ENCODE data around the gene MRPS18A.
"Not testable (repeated sequence)": the region's sequence is repeated elsewhere in the genome, so short reads cannot be mapped to it uniquely, and the experiment has no call there.

The MRPS18A gene

GRCh38 chr6:43635387-43636307 is 51.9 kb downstream of the MRPS18A start, which contains the start of gene MAD2L1BP:
MAD2L1BP (plus strand) TSS chr6:43635840; CDS start chr6:43635876, 36 bp downstream.
- DNase-seq (ENCODE audit: low read depth in 2 of 2): peak; percentile 54 to 60

GRCh38 chr6:43634702-43635303 is 52.8 kb downstream of the MRPS18A start:
- no peak for DNase-seq (ENCODE audit: low read depth in 2 of 2)

GRCh38 chr6:43633002-43633401 is 54.6 kb downstream of the MRPS18A start:
- DNase-seq (ENCODE audit: low read depth in 2 of 2): not testable (repeated sequence)

GRCh38 chr6:43630980-43631619 is 56.5 kb downstream of the MRPS18A start:
- DNase-seq (ENCODE audit: low read depth in 2 of 2): no peak

GRCh38 chr6:43629505-43630300 is 57.9 kb downstream of the MRPS18A start:
- DNase-seq (ENCODE audit: low read depth in 2 of 2): peak; percentile 58 to 63

GRCh38 chr6:43629104-43629504 is 58.5 kb downstream of the MRPS18A start, which contains the start of gene GTPBP2:
GTPBP2 (minus strand) TSS chr6:43629264; CDS start chr6:43629162, 102 bp downstream.
- DNase-seq (ENCODE audit: low read depth in 2 of 2): peak; percentile 82 to 87

- DNase-seq (ENCODE audit: low read depth in 2 of 2): peak in 1 of 2 donors; percentile 21
These were observed 59.0 kb downstream of the MRPS18A start for GRCh38 chr6:43628393-43629103.

- DNase-seq (ENCODE audit: low read depth in 2 of 2): no peak
These were observed 60.4 kb downstream of the MRPS18A start for GRCh38 chr6:43627008-43627825.

- DNase-seq (ENCODE audit: low read depth in 2 of 2): no peak
These were observed 62.1 kb downstream of the MRPS18A start for GRCh38 chr6:43625393-43625992.

- no peak for DNase-seq (ENCODE audit: low read depth in 2 of 2)
These were observed 62.8 kb downstream of the MRPS18A start for GRCh38 chr6:43624786-43625288.

GRCh38 chr6:43623880-43624785 is 63.5 kb downstream of the MRPS18A start:
- no peak for DNase-seq (ENCODE audit: low read depth in 2 of 2)

GRCh38 chr6:43622541-43622940 is 65.0 kb downstream of the MRPS18A start:
- no peak for DNase-seq (ENCODE audit: low read depth in 2 of 2)

GRCh38 chr6:43621836-43622180 is 65.8 kb downstream of the MRPS18A start:
- DNase-seq (ENCODE audit: low read depth in 2 of 2): no peak

All from stimulated activated CD4-positive, alpha-beta T cell treated with anti-CD3 and anti-CD28 coated beads, Interleukin-1b, Interleukin-23, amount 100 ng/mL, for 1 hour (primary cell).